OCI-LY3 (cell line): Measurements from ENCODE around the gene POLRMT.

Experiments
- CTCF ChIP-seq: fragments of 200-600, 300-600 bp; sonication (generic); IDR thresholded peaks from 2 replicates; pipeline ENCODE4 v1.5.1; 2014; ENCODE audit warnings: antibody characterized with exemption, low read length, low read depth
- EZH2phosphoT487 ChIP-seq: fragments of 200-600 bp; shearing (Covaris generic); IDR thresholded peaks from 2 replicates; pipeline ENCODE4 v1.6.1; 2018; ENCODE audit warnings: antibody characterized with exemption, mixed run types, low read depth

- no peak for TF ChIP-seq CTCF
- TF ChIP-seq EZH2phosphoT487 = no peak
Observed at GRCh38 chr19:676339-677105, 43.2 kb upstream of the POLRMT start, which contains the start of gene FSTL3.
